Large intestine (tissue), 3 donors: ENCODE data around the gene SCAP. TPM values are rescaled to one million over a fixed set of nuclear protein-coding genes. Genes with fewer than 3 reads are reported as not detected.
A peak's percentile ranks its signal among the peaks of the same experiment; 100 is the strongest.
"Not testable (repeated sequence)": the region's sequence is repeated elsewhere in the genome, so short reads cannot be mapped to it uniquely, and the experiment has no call there.

Experiments used
- DNase-seq, 2 donors: peaks; one replicate each; pipeline versions ENCODE4 v3.0.0 to v3.0.0-alpha.2; 2013
- H3K27ac ChIP-seq: one replicate; pipeline ENCODE4 v1.5.1; 2013; ENCODE audit warnings: low read length
- H3K27me3 ChIP-seq: 2 replicates; pipeline ENCODE4 v1.6.1; 2013; ENCODE audit warnings: low read length; ENCODE audit not compliant: control insufficient read depth, insufficient read depth
- H3K36me3 ChIP-seq: 2 replicates; pipeline ENCODE4 v1.6.1; 2013; ENCODE audit warnings: low read length; ENCODE audit not compliant: control insufficient read depth, insufficient read depth
- H3K4me1 ChIP-seq: one replicate; pipeline ENCODE4 v1.6.1; 2013; ENCODE audit warnings: low read length; ENCODE audit not compliant: control insufficient read depth, insufficient read depth
- H3K4me3 ChIP-seq: one replicate; pipeline ENCODE4 v1.5.1; 2013; ENCODE audit warnings: low read length
- H3K9me3 ChIP-seq: one replicate; pipeline ENCODE4 v1.6.1; 2013; ENCODE audit warnings: mild to moderate bottlenecking, low read depth, low read length, moderate library complexity; ENCODE audit not compliant: control insufficient read depth
- WGBS: methylation state at CpG from one replicate; pipeline ENCODE4 v1.1.5; 2013; ENCODE audit warnings: low lambda C conversion rate; ENCODE audit not compliant: insufficient coverage; 5-methylcytosine and 5-hydroxymethylcytosine counted together
- polyA plus RNA-seq: library from polyadenylated mRNA; unstranded; fragments of 120-200 nt; gene quantifications from one replicate; pipeline ENCODE4 v1.2.1, GENCODE V29; 2013

The SCAP gene
- polyA plus RNA-seq, 1 donor, result 64.4 TPM

DNA sequence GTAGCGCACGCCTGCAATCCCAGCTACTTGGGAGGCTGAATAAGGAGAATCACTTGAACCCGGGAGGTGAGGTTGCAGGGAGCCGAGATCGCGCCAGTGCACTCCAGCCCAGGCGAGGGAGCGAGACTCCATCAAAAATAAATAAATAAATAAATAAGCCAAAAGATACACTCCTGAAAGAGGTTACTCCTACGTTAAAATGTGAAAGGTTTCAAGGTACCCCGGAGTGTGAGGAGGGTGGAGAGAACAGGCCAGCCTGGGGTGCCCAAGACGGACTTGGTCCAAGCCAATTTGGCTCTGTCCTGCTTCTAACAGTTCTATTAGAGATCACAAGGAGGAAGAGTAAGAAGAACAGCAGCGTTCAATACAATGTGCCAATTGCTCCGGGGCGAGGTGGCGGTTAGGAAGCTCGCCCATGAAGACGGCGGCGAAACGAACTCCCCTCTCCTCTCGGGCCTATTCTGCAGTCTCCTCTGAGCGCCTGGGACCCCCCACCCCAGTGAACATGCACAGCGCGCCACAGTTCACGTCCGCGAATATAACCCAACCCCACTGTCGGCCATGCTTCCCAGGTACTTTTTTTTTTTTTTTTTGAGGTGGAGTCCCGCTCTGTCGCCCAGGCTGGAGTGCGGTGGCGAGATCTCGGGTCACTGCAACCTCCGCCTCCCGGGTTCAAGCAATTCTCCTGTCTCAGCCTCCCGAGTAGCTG is 36.8 kb upstream of the SCAP start:
- H3K27me3 ChIP-seq, result no peaks in the 10 kb centered on the region
- no peaks in the 10 kb centered on the region for H3K4me1 ChIP-seq
- H3K27ac ChIP-seq, result peak overlapping the region; percentile 95
- peak in 1 of 2 donors; percentile 57 for DNase-seq
- peaks cover 23% of the 10 kb centered on the region for H3K36me3 ChIP-seq
- peak overlapping the region; percentile 82 for H3K4me3 ChIP-seq
- WGBS, result no CpG with 5 or more reads among the region's 36 CpGs
- H3K9me3 ChIP-seq, result no peaks in the 10 kb centered on the region

DNA sequence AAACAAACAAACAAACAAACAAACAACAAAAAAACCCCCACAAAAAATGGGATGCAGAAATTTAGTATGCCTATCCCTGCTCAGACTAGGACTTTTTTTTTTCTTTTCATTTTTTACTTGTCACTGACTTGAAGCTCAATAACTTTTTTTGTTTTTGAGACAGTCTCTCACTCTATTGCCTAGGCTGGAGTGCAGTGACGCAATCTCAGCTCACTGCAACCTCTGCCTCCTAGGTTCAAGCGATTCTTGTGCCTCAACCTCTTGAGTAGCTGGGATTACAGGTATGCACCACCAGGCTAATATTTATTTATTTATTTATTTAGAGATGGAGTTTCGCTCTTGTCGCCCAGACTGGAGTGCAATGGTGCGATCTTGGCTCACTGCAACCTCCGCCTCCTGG is 29.5 kb upstream of the SCAP start:
- H3K4me1 ChIP-seq, DNase-seq, H3K4me3 ChIP-seq, H3K9me3 ChIP-seq, H3K27me3 ChIP-seq, H3K27ac ChIP-seq: not testable (repeated sequence)
- H3K36me3 ChIP-seq, result peaks cover 54% of the 10 kb centered on the region
- no CpG with 5 or more reads among the region's 6 CpGs for WGBS

DNA sequence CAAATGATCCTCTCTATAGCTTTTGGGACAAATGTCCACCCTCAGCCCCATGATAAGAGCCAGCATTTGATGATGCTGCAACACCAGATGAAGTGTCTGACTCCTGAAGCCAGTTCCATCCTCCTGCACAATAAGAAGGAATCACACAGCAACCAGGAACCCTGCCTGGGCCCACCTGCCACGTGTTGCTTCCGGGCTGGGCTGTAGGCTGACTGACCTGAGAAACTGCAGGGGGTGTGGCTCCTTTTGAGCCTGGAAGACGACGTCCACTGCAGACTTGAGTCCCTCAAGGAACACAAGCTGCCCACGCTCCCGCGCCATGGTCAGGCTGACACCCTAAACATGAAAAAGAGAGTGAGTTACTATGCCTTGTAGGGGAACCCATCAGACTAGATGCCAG is 28.4 kb upstream of the SCAP start:
- Histone ChIP-seq H3K4me3 (no peak overlapping the region), H3K27ac (no peak overlapping the region), H3K4me1 (no peaks in the 10 kb centered on the region), H3K27me3 (no peaks in the 10 kb centered on the region), H3K36me3 (peaks cover 53% of the 10 kb centered on the region), H3K9me3 (no peaks in the 10 kb centered on the region)
- no CpG with 5 or more reads among the region's 7 CpGs for WGBS
- DNase-seq, result no peak

- WGBS, result 100% methylated on average over 1 of the region's 2 CpGs
- Histone ChIP-seq H3K27me3 (no peaks in the 10 kb centered on the region), H3K4me1 (no peaks in the 10 kb centered on the region)
These were observed 27.3 kb upstream of the SCAP start for GRCh38 chr3:47503033-47503432.

DNA sequence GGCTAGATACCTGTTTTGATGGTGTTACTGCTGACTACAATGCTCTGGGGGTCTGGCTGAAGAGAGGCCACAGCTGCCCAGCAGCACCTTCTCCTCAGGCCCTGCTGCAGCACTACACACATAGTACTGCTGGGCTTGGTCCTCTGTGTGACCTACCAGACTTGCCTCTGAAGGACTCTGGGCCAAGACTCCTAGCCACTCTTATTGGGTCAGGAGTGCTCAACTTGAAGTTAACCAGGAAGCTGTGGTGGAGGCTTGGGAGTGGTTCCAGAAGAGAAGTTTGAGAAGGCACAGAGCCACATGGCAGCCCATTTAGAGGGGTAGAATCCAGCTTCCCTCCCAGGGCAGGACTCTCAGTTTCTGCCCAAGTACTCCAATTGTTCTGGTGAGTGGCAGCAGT is 21.2 kb upstream of the SCAP start:
- Histone ChIP-seq H3K27me3 (no peaks in the 10 kb centered on the region), H3K9me3 (no peaks in the 10 kb centered on the region), H3K27ac (no peak overlapping the region), H3K4me3 (no peak overlapping the region), H3K4me1 (no peaks in the 10 kb centered on the region), H3K36me3 (peaks cover 57% of the 10 kb centered on the region)
- no peak for DNase-seq

More at GRCh38 chr3:47503033-47503432, 27.3 kb upstream of the SCAP start:
- peaks cover 59% of the 10 kb centered on the region for H3K36me3 ChIP-seq
- no peak for DNase-seq
- H3K4me3 ChIP-seq, result no peak overlapping the region
- H3K9me3 ChIP-seq, result no peaks in the 10 kb centered on the region
- no peak overlapping the region for H3K27ac ChIP-seq

GRCh38 chr3:47495886-47496285 is 20.1 kb upstream of the SCAP start:
- H3K4me1 ChIP-seq, result no peaks in the 10 kb centered on the region
- no peak overlapping the region for H3K27ac ChIP-seq
- no peak overlapping the region for H3K4me3 ChIP-seq
- no peaks in the 10 kb centered on the region for H3K27me3 ChIP-seq
- no peaks in the 10 kb centered on the region for H3K9me3 ChIP-seq
- H3K36me3 ChIP-seq, result peaks cover 50% of the 10 kb centered on the region
- no CpG with 5 or more reads among the region's 8 CpGs for WGBS
- DNase-seq, result no peak

DNA sequence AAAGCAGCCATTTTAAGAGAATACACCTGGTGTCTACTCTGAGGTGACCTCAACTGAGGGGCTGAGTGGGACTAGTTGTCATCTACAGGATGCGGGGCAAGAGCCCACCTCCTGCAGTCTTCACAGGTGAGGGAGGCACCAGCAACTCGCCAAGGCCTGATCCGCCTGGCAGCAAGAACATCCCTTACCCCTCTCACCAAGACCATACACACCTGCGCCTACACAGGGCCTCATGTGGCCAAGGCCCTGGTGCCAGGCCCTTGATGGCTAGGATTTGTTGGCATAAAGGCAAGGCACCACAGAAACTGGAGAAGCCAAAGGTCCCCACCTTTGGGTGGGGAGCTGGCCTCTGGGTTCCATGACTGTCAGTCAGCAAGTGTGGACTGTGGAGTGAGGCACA is 19.4 kb upstream of the SCAP start:
- DNase-seq, result no peak
- Histone ChIP-seq H3K9me3 (no peaks in the 10 kb centered on the region), H3K27ac (no peak overlapping the region), H3K36me3 (peaks cover 43% of the 10 kb centered on the region), H3K4me1 (no peaks in the 10 kb centered on the region), H3K4me3 (no peak overlapping the region), H3K27me3 (no peaks in the 10 kb centered on the region)
- WGBS, result no CpG with 5 or more reads among the region's 4 CpGs

DNA sequence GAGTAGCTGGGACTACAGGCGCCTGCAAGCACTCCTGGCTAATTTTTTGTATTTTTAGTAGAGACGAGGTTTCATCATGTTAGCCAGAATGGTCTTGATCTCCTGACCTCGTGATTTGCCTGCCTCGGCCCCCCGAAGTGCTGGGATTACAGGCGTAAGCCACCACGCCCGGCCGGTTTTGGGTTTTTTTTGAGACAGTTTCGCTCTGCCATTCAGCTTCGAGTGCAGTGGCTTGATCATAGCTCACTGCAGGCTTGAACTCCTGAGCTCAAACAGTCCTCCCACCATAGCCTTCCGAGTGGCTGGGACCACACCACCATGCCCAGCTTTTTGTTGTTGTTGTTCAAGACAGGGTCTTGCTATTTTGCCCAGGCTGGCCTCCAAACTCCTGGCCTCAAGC is 16.0 kb upstream of the SCAP start:
- Histone ChIP-seq H3K4me1 (no peaks in the 10 kb centered on the region), H3K36me3 (peaks cover 18% of the 10 kb centered on the region), H3K27ac (no peak overlapping the region), H3K4me3 (no peak overlapping the region), H3K27me3 (no peaks in the 10 kb centered on the region), H3K9me3 (no peaks in the 10 kb centered on the region)
- DNase-seq, result no peak
- WGBS, result no CpG with 5 or more reads among the region's 12 CpGs

DNA sequence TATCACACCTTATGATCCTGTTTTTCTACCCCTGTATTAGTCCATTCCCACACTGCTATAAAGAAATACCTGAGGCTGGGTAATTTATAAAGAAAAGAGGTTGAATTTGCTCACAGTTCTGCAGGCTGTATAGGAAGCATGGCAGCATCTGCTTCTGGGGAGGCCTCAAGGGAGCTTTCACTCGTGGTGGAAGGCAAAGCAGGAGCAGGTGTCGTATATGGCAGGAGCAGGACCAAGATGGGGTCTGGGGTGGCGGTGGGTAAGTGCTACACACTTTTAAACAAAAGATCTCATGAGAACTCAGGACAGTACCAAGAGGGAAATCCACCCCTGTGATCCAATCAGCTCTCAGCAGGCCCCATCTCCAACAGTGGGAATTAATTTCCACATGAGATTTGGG is 15.4 kb upstream of the SCAP start:
- no peak for DNase-seq
- no peak overlapping the region for H3K4me3 ChIP-seq
- H3K36me3 ChIP-seq, result peaks cover 17% of the 10 kb centered on the region
- no peaks in the 10 kb centered on the region for H3K4me1 ChIP-seq
- no peaks in the 10 kb centered on the region for H3K9me3 ChIP-seq
- no peaks in the 10 kb centered on the region for H3K27me3 ChIP-seq
- H3K27ac ChIP-seq, result no peak overlapping the region
- 80% methylated on average over 1 of the region's 3 CpGs for WGBS

DNA sequence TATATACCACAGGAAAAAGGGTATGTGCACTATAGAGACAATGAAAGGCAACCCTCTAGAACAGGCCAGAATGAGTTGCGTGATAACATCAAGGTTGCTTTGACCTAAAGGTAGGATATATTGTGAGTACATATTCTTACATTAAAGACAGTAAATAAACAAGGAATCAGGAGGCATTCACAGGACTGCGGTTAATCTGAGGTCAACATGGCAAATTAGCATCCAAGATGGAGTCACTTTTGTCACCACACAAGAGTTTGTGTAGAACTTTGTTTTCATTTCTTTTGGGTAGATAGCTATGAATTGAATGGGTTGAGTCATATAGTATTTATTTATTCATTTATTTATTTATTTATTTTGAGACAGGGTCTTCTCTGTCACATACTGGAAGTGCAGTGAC is 11.5 kb upstream of the SCAP start:
- H3K36me3 ChIP-seq, result peaks cover 3% of the 10 kb centered on the region
- no peak overlapping the region for H3K27ac ChIP-seq
- no peak overlapping the region for H3K4me3 ChIP-seq
- H3K9me3 ChIP-seq, result no peaks in the 10 kb centered on the region
- 100% methylated on average over 1 of the region's 2 CpGs for WGBS
- H3K4me1 ChIP-seq, result peaks cover 4% of the 10 kb centered on the region
- no peaks in the 10 kb centered on the region for H3K27me3 ChIP-seq
- no peak for DNase-seq

DNA sequence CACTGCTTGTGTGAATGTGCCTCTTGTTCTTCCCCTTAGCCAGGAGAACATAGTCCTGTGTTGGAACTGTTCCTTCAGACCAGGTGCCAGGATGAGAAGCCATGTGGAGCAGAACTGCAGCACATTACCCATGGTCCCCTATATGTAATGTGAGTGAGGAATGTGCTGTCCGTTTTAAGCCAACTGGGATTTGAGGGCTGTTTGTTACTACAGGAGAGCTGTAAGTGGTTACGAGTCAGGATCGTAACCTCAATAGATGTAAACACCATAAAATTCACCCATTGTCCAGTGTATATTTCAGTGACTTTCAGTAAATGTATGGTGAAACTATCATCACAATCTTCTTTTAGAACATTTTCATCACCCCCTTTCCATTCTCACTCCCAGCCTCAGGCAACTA is 10.1 kb upstream of the SCAP start:
- H3K27me3 ChIP-seq, result no peaks in the 10 kb centered on the region
- no peak overlapping the region for H3K4me3 ChIP-seq
- H3K9me3 ChIP-seq, result no peaks in the 10 kb centered on the region
- no peak overlapping the region for H3K27ac ChIP-seq
- no CpG with 5 or more reads among the region's 3 CpGs for WGBS
- H3K4me1 ChIP-seq, result peaks cover 8% of the 10 kb centered on the region
- no peaks in the 10 kb centered on the region for H3K36me3 ChIP-seq
- DNase-seq, result no peak
